OCI-LY7 (cell line): ENCODE results near the gene USH2A.

Experiments
- CTCF ChIP-seq: fragments of 200-600 bp; sonication (generic); conservative IDR thresholded peaks from 2 replicates; pipeline ENCODE4 v1.5.1; 2014; ENCODE audit warnings: mild to moderate bottlenecking, antibody characterized with exemption, low read length, moderate library complexity, mixed read lengths
- EZH2phosphoT487 ChIP-seq: fragments of 200-600 bp; sonication (generic); IDR thresholded peaks from 2 replicates; pipeline ENCODE4 v1.6.1; 2018; ENCODE audit warnings: low read depth, borderline replicate concordance, mild to moderate bottlenecking, mixed run types, antibody characterized with exemption, low read length, moderate library complexity, mixed read lengths

- no peak for TF ChIP-seq CTCF
- TF ChIP-seq EZH2phosphoT487: no peak
These were observed 833.4 kb downstream of the USH2A start for GRCh38 chr1:215589650-215590435.
